CD14-positive monocyte (primary cell): Measurements from ENCODE around the gene KCNMB4. TPM values are rescaled to one million over a fixed set of nuclear protein-coding genes. Genes with fewer than 3 reads are reported as not detected.

Experiments used
- DNase-seq, 3 donors: peaks; one replicate each; pipeline ENCODE4 v3.0.0-alpha.2; 2011 to 2022
- H2AFZ ChIP-seq: 2 replicates; pipeline ENCODE4 v1.6.0; 2012; ENCODE audit warnings: mild to moderate bottlenecking, low read depth, low read length, inconsistent platforms; ENCODE audit not compliant: insufficient read depth, poor library complexity, severe bottlenecking
- H3K27ac ChIP-seq, 2 donors: 1 replicate in 1 of 2; 2 replicates in 1 of 2; pipeline ENCODE4 v1.5.1; 2012 to 2013; ENCODE audit warnings: low read length in 2 of 2, control low read depth in 1 of 2, inconsistent platforms in 1 of 2, low read depth in 1 of 2, mild to moderate bottlenecking in 1 of 2
- H3K27me3 ChIP-seq, 2 donors: one replicate each; pipeline versions ENCODE4 v1.6.0 to v1.6.1; 2011 to 2013; ENCODE audit warnings: low read length in 2 of 2; ENCODE audit not compliant: control insufficient read depth in 2 of 2, insufficient read depth in 2 of 2
- H3K36me3 ChIP-seq, 2 donors: replicated peaks in 1 of 2; 1 replicate in 1 of 2; 2 replicates in 1 of 2; pipeline versions ENCODE4 v1.5.1 to v1.6.1; 2012 to 2013; ENCODE audit warnings: low read length in 2 of 2, control low read depth in 1 of 2, inconsistent platforms in 1 of 2, mild to moderate bottlenecking in 1 of 2; ENCODE audit not compliant: insufficient read depth in 2 of 2, control insufficient read depth in 1 of 2
- H3K4me1 ChIP-seq, 2 donors: 1 replicate in 1 of 2; 2 replicates in 1 of 2; pipeline versions ENCODE4 v1.5.1 to v1.6.1; 2012 to 2013; ENCODE audit warnings: low read length in 2 of 2, control low read depth in 1 of 2, inconsistent platforms in 1 of 2, mild to moderate bottlenecking in 1 of 2, moderate library complexity in 1 of 2; ENCODE audit not compliant: insufficient read depth in 2 of 2, control insufficient read depth in 1 of 2
- H3K4me2 ChIP-seq: replicated peaks from 2 replicates; pipeline ENCODE3; 2012; ENCODE audit warnings: low read length, moderate library complexity, mild to moderate bottlenecking; ENCODE audit not compliant: poor library complexity, severe bottlenecking; ENCODE audit errors: extremely low read depth
- H3K4me3 ChIP-seq, 3 experiments: fragments of 200-600 bp in 1 of 3; sonication (generic) in 1 of 3; replicated peaks in 1 of 3; 1 replicate in 2 of 3; 2 replicates in 1 of 3; pipeline ENCODE4 v1.5.1; 2011 to 2013; ENCODE audit warnings: low read length in 3 of 3, mild to moderate bottlenecking in 3 of 3, control low read depth in 2 of 3, low read depth in 2 of 3, inconsistent platforms in 1 of 3, moderate library complexity in 1 of 3
- H3K79me2 ChIP-seq: 2 replicates; pipeline ENCODE4 v1.6.0; 2012; ENCODE audit warnings: mild to moderate bottlenecking, control low read depth, inconsistent platforms, low read length, moderate library complexity; ENCODE audit not compliant: insufficient read depth
- H3K9ac ChIP-seq: 2 replicates; pipeline ENCODE4 v1.6.0; 2017; ENCODE audit warnings: low read length, mild to moderate bottlenecking; ENCODE audit not compliant: insufficient read depth, poor library complexity, severe bottlenecking
- H3K9me3 ChIP-seq, 2 donors: replicated peaks in 1 of 2; 1 replicate in 1 of 2; 2 replicates in 1 of 2; pipeline versions ENCODE4 v1.5.1 to v1.6.1; 2012 to 2013; ENCODE audit warnings: low read length in 2 of 2, control low read depth in 1 of 2; ENCODE audit not compliant: control insufficient read depth in 1 of 2, insufficient read depth in 1 of 2
- H4K20me1 ChIP-seq: 2 replicates; pipeline ENCODE4 v1.6.0; 2012; ENCODE audit warnings: mild to moderate bottlenecking, low read length, control low read depth, moderate library complexity; ENCODE audit not compliant: insufficient read depth
- H3K27ac Mint-ChIP-seq, 7 donors: one replicate each; pipeline ENCODE4 v1.8.0; 2020; ENCODE audit warnings: mild to moderate bottlenecking in 7 of 7, mixed read lengths in 7 of 7, moderate library complexity in 6 of 7, inconsistent platforms in 2 of 7
- H3K27me3 Mint-ChIP-seq, 3 donors: one replicate each; pipeline ENCODE4 v1.8.0; 2021 to 2022; ENCODE audit warnings: low read depth in 3 of 3, mild to moderate bottlenecking in 3 of 3, mixed read lengths in 3 of 3, moderate library complexity in 3 of 3, inconsistent platforms in 1 of 3
- H3K36me3 Mint-ChIP-seq, 2 donors: one replicate each; pipeline ENCODE4 v1.8.0; 2020; ENCODE audit warnings: mixed read lengths in 2 of 2, inconsistent platforms in 1 of 2, mild to moderate bottlenecking in 1 of 2
- H3K4me1 Mint-ChIP-seq: one replicate; pipeline ENCODE4 v1.8.0; 2020; ENCODE audit warnings: mild to moderate bottlenecking, mixed read lengths
- H3K4me3 Mint-ChIP-seq, 2 donors: one replicate each; pipeline ENCODE4 v1.8.0; 2020; ENCODE audit warnings: mild to moderate bottlenecking in 2 of 2, mixed read lengths in 2 of 2, moderate library complexity in 1 of 2
- H3K9me3 Mint-ChIP-seq, 7 donors: one replicate each; pipeline ENCODE4 v1.8.0; 2020 to 2022; ENCODE audit warnings: mixed read lengths in 7 of 7, mild to moderate bottlenecking in 6 of 7, moderate library complexity in 6 of 7, inconsistent platforms in 2 of 7
- CTCF ChIP-seq: fragments of 200-600 bp; IDR thresholded peaks from one replicate; pipeline ENCODE4 v1.8.0; 2022; ENCODE audit warnings: antibody characterized with exemption, mild to moderate bottlenecking
- WGBS: methylation state at CpG from one replicate; pipeline ENCODE4 v1.1.5; 2013; ENCODE audit warnings: missing lambda C conversion rate; ENCODE audit not compliant: insufficient coverage; 5-methylcytosine and 5-hydroxymethylcytosine counted together
- intact Hi-C, 2 donors: fragments of 100-400 bp; cut with micrococcal nuclease; formaldehyde crosslinking; loops; one replicate each; pipeline versions ENCODE4 v1.15.0 to v1.15.1; 2023
- polyA plus RNA-seq, 3 donors: library from polyadenylated mRNA; depleted of rRNA in 1 of 3; unstranded in 2 of 3; stranded (reverse) in 1 of 3; fragments of 300-500 nt in 2 of 3; fragments of >200 nt in 1 of 3; fragmentation: Illumina TruSeq in 2 of 3; gene quantifications; 1 replicate in 2 of 3; 2 replicates in 1 of 3; pipeline ENCODE4 v1.2.3, GENCODE V29; 2012 to 2021

Gene KCNMB4
- polyA plus RNA-seq, 3 donors: 0.23 to 0.83 (median 0.41) TPM

GRCh38 chr12:70415987-70416386, 49.9 kb downstream of the KCNMB4 start:
- H3K79me2 ChIP-seq: no peaks in the 10 kb centered on the region
- H3K27ac Mint-ChIP-seq: no peak overlapping the region
- no peaks in the 10 kb centered on the region for H4K20me1 ChIP-seq
- H3K4me3 Mint-ChIP-seq: no peak overlapping the region
- H3K27me3 ChIP-seq: no peaks in the 10 kb centered on the region
- no peak overlapping the region for H3K9ac ChIP-seq
- H3K9me3 ChIP-seq: no peaks in the 10 kb centered on the region
- DNase-seq: no peak
- intact Hi-C loops: no loop called here
- H3K4me3 ChIP-seq: no peak overlapping the region
- H3K27ac ChIP-seq: no peak overlapping the region
- H3K27me3 Mint-ChIP-seq: peaks cover 0 to 2% (median 2%) of the 10 kb centered on the region in 3 donors
- no peak for TF ChIP-seq CTCF
- peaks cover 0 to 8% (median 2%) of the 10 kb centered on the region in 7 donors for H3K9me3 Mint-ChIP-seq
- no peaks in the 10 kb centered on the region for H3K4me1 Mint-ChIP-seq
- 33% methylated on average over 1 of the region's 1 CpG for WGBS
- no peaks in the 10 kb centered on the region for H3K36me3 Mint-ChIP-seq
- no peak overlapping the region for H3K4me2 ChIP-seq
- no peaks in the 10 kb centered on the region for H3K36me3 ChIP-seq
- no peak overlapping the region for H2AFZ ChIP-seq
- no peaks in the 10 kb centered on the region for H3K4me1 ChIP-seq

- Histone ChIP-seq H3K4me2 (no peak overlapping the region), H2AFZ (no peak overlapping the region), H3K27ac (no peak overlapping the region), H4K20me1 (no peaks in the 10 kb centered on the region), H3K9ac (no peak overlapping the region), H3K4me1 (no peaks in the 10 kb centered on the region), H3K36me3 (no peaks in the 10 kb centered on the region), H3K27me3 (no peaks in the 10 kb centered on the region), H3K9me3 (no peaks in the 10 kb centered on the region), H3K79me2 (no peaks in the 10 kb centered on the region), H3K4me3 (no peak overlapping the region)
- peak overlapping the region in 1 of 7 donors; percentile 19 for H3K27ac Mint-ChIP-seq
- H3K27me3 Mint-ChIP-seq: peaks cover 0 to 2% (median 2%) of the 10 kb centered on the region in 3 donors
- no peaks in the 10 kb centered on the region for H3K36me3 Mint-ChIP-seq
- whole genome bisulfite sequencing: 100% methylated on average over 2 of the region's 3 CpGs
- H3K4me3 Mint-ChIP-seq: no peak overlapping the region
- no peak for TF ChIP-seq CTCF
- intact Hi-C loops: no loop called here
- H3K9me3 Mint-ChIP-seq: peaks cover 0 to 11% (median 5%) of the 10 kb centered on the region in 7 donors
- no peaks in the 10 kb centered on the region for H3K4me1 Mint-ChIP-seq
- no peak for DNase-seq
Observed at GRCh38 chr12:70417121-70417520, 51.0 kb downstream of the KCNMB4 start.
